ENCODE measurements around the gene IL34.

The IL34 gene

GRCh38 chr16:70676675-70677498, 30.5 kb downstream of the IL34 start:
- Histone ChIP-seq H3K4me3 (no peak overlapping the region), H3K27me3 (no peaks in the 10 kb centered on the region), H3K36me3 (peaks cover 95% of the 10 kb centered on the region), H3K27ac (no peak overlapping the region), H4K20me1 (peaks cover 69% of the 10 kb centered on the region), H3K9ac (no peak overlapping the region), H3K4me2 (no peak overlapping the region), H3K9me3 (no peaks in the 10 kb centered on the region), H3K4me1 (peaks cover 28% of the 10 kb centered on the region)
- no peak for TF ChIP-seq Cebpa-rat (IDR thresholded peaks at IDR 0.05)

GRCh38 chr16:70677499-70678120, 31.3 kb downstream of the IL34 start:
- Histone ChIP-seq H3K4me2 (no peak overlapping the region), H3K4me1 (peaks cover 35% of the 10 kb centered on the region), H3K27ac (no peak overlapping the region), H3K4me3 (no peak overlapping the region), H3K36me3 (peaks cover 89% of the 10 kb centered on the region), H3K9me3 (no peaks in the 10 kb centered on the region), H4K20me1 (peaks cover 77% of the 10 kb centered on the region), H3K9ac (no peak overlapping the region), H3K27me3 (no peaks in the 10 kb centered on the region)
- no peak for TF ChIP-seq Cebpa-rat (IDR thresholded peaks at IDR 0.05)

GRCh38 chr16:70678121-70678897, 31.9 kb downstream of the IL34 start:
- Histone ChIP-seq H3K4me1 (peaks cover 42% of the 10 kb centered on the region), H3K9me3 (no peaks in the 10 kb centered on the region), H3K4me3 (no peak overlapping the region), H3K27me3 (no peaks in the 10 kb centered on the region), H3K36me3 (peaks cover 88% of the 10 kb centered on the region), H3K27ac (no peak overlapping the region), H4K20me1 (peaks cover 84% of the 10 kb centered on the region), H3K9ac (no peak overlapping the region), H3K4me2 (no peak overlapping the region)
- no peak for TF ChIP-seq Cebpa-rat (IDR thresholded peaks at IDR 0.05)

GRCh38 chr16:70678898-70679670, 32.7 kb downstream of the IL34 start:
- H3K4me1 ChIP-seq, result peaks cover 50% of the 10 kb centered on the region
- 0 out of 2 replicates have a peak overlapping the region, but pooled peaks have one; percentile 30 for H3K27ac ChIP-seq
- peaks cover 91% of the 10 kb centered on the region for H3K36me3 ChIP-seq
- no peaks in the 10 kb centered on the region for H3K9me3 ChIP-seq
- peaks cover 89% of the 10 kb centered on the region for H4K20me1 ChIP-seq
- no peak overlapping the region; the same call in 1 of the 2 replicates for H3K9ac ChIP-seq
- no peaks in the 10 kb centered on the region for H3K27me3 ChIP-seq
- no peak for TF ChIP-seq Cebpa-rat (IDR thresholded peaks at IDR 0.05)
- no peak overlapping the region for H3K4me3 ChIP-seq
- H3K4me2 ChIP-seq, result peak overlapping the region; percentile 44

- Histone ChIP-seq H3K27ac (no peak overlapping the region), H3K36me3 (peaks cover 83% of the 10 kb centered on the region), H3K9ac (no peak overlapping the region; the same call in 1 of the 2 replicates), H3K4me3 (no peak overlapping the region), H3K27me3 (no peaks in the 10 kb centered on the region), H3K9me3 (no peaks in the 10 kb centered on the region), H3K4me1 (peaks cover 58% of the 10 kb centered on the region), H3K4me2 (peak overlapping the region; percentile 44), H4K20me1 (peaks cover 89% of the 10 kb centered on the region)
- no peak for TF ChIP-seq Cebpa-rat (IDR thresholded peaks at IDR 0.05)
These were observed 33.5 kb downstream of the IL34 start for GRCh38 chr16:70679671-70680494.

GRCh38 chr16:70680495-70681381, 34.4 kb downstream of the IL34 start:
- peak overlapping the region; percentile 98 for H3K4me2 ChIP-seq
- H3K9me3 ChIP-seq, result no peaks in the 10 kb centered on the region
- H3K27ac ChIP-seq, result peak overlapping the region; percentile 55
- no peaks in the 10 kb centered on the region for H3K27me3 ChIP-seq
- no peak for TF ChIP-seq Cebpa-rat (IDR thresholded peaks at IDR 0.05)
- H3K4me1 ChIP-seq, result peaks cover 58% of the 10 kb centered on the region
- H3K36me3 ChIP-seq, result peaks cover 74% of the 10 kb centered on the region
- no peak overlapping the region for H3K4me3 ChIP-seq
- H4K20me1 ChIP-seq, result peaks cover 81% of the 10 kb centered on the region
- H3K9ac ChIP-seq, result 0 out of 2 replicates have a peak overlapping the region, but pooled peaks have one; percentile 41

- H3K4me2 ChIP-seq, result peak overlapping the region; percentile 98
- peaks cover 74% of the 10 kb centered on the region for H4K20me1 ChIP-seq
- TF ChIP-seq Cebpa-rat (IDR thresholded peaks at IDR 0.05), result no peak
- H3K27ac ChIP-seq, result peak overlapping the region; percentile 55
- H3K4me3 ChIP-seq, result no peak overlapping the region; the same call in 1 of the 2 replicates
- H3K27me3 ChIP-seq, result no peaks in the 10 kb centered on the region
- peak overlapping the region; percentile 41; the same call in 1 of the 2 replicates for H3K9ac ChIP-seq
- no peaks in the 10 kb centered on the region for H3K9me3 ChIP-seq
- H3K4me1 ChIP-seq, result peaks cover 64% of the 10 kb centered on the region
- H3K36me3 ChIP-seq, result peaks cover 65% of the 10 kb centered on the region
These were observed 35.3 kb downstream of the IL34 start for GRCh38 chr16:70681382-70682238.
